Measurements from ENCODE around the gene GRWD1.

GRCh38 chr19:48483301-48483700 lies 37.5 kb downstream of the GRWD1 start:
- TF ChIP-seq CTCF (IDR thresholded peaks at IDR 0.05) (no peak), POLR2A (IDR thresholded peaks at IDR 0.05) (no peak)
